Erythroblast (primary cell): Measurements from ENCODE around the gene PRR5.
A peak's percentile ranks its signal among the peaks of the same experiment; 100 is the strongest.
"Not testable (repeated sequence)": the region's sequence is repeated elsewhere in the genome, so short reads cannot be mapped to it uniquely, and the experiment has no call there.

Source experiments
- DNase-seq, 2 experiments: peaks; one replicate each; lab custom pipeline; 2025; lab: John Stamatoyannopoulos, UW
- GATA1 ChIP-seq: IDR thresholded peaks from 2 replicates; pipeline ENCODE4 v1.6.1; 2011; ENCODE audit warnings: low read depth, mild to moderate bottlenecking, control low read depth, low read length, moderate library complexity
- POLR2A ChIP-seq: IDR thresholded peaks from 2 replicates; pipeline ENCODE4 v1.6.1; 2011; ENCODE audit warnings: mild to moderate bottlenecking, low read length

Gene PRR5

GRCh38 chr22:44701824-44702478 lies at the start of gene PRR5:
TSS of gene PRR5 (plus strand) at chr22:44702204. CDS start at chr22:44702475, 271 bp downstream.
- peak; percentile 85 to 90 for DNase-seq
- TF ChIP-seq POLR2A (no peak), GATA1 (no peak)

DNA sequence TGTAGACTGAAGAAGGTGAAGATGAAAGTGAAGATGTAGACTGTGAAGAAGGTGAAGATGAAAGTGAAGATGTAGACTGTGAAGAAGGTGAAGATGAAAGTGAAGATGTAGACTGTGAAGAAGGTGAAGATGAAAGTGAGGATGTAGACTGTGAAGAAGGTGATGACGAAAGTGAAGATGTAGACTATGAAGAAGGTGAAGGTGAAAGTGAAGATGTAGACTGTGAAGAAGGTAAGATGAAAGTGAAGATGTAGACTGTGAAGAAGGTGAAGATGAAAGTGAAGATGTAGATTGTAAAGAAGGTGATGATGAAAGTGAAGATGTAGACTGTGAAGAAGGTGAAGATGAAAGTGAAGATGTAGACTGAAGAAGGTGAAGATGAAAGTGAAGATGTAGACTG lies 49.1 kb upstream of the PRR5 start:
- DNase-seq = not testable (repeated sequence)

GRCh38 chr22:44658311-44658953 lies 43.6 kb upstream of the PRR5 start:
- no peak for DNase-seq
- TF ChIP-seq GATA1 = no peak
- no peak for TF ChIP-seq POLR2A

GRCh38 chr22:44659140-44659539 lies 42.9 kb upstream of the PRR5 start:
- DNase-seq = no peak

DNA sequence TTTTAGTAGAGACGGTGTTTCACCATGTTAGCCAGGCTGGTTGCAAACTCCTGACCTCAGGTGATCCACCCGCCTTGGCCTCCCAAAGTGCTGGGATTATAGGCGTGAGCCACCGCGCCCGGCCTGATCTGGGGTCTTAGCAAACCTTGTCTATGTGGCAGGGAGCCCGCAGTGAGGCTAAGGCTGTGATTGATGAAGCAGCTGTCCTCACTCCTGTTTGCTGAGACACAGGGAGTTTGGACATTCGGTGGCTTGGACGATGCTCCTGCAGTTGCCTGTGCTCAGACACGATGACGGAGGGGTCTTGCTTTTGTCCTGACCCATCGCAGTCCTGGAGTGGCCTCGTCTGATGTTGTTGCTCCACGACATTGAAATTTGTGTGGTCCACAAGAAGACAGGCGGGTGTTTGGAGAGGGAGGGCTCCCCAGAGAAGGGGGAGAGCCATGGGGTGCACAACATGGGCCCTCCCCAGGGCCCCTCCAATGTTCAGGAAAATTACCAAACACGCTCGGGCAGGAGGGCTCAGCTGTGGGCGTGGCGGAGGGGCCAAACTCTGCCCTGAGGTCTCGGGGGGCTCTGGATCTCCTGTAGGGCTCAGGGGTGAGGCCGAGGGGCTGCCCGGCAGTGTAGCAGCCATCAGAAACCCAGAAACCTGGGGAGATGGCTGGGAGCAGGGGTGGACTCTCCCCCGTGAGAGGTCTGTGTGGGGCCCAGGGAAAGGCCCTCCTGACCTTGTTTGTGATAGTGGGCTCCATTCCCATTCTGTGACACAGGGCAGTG lies 41.8 kb upstream of the PRR5 start:
- no peak for DNase-seq
- TF ChIP-seq POLR2A = no peak
- no peak for TF ChIP-seq GATA1

More at GRCh38 chr22:44659140-44659539, 42.9 kb upstream of the PRR5 start:
- TF ChIP-seq GATA1 = no peak
- TF ChIP-seq POLR2A = no peak

DNA sequence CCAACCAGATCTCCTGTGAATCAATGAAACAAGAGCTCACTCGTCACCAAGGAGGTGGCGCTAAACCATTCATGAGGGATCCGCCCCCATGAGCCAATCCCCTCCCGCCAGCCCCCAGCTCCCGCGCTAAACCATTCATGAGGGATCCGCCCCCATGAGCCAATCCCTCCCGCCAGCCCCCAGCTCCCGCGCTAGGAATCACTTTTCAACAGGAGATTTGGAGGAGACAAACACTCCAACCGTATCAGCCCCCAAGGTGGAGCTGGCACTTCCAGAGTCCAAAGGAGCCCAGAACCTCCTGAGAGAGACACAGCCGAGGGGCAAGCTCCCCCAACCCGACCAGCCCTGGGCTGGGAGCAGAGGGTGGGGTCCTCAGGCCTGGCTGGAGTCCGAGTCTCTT lies 40.9 kb upstream of the PRR5 start:
- TF ChIP-seq GATA1 = no peak
- no peak for TF ChIP-seq POLR2A
- no peak for DNase-seq

GRCh38 chr22:44661659-44662569 lies 40.1 kb upstream of the PRR5 start:
- TF ChIP-seq POLR2A = no peak
- no peak for TF ChIP-seq GATA1

DNA sequence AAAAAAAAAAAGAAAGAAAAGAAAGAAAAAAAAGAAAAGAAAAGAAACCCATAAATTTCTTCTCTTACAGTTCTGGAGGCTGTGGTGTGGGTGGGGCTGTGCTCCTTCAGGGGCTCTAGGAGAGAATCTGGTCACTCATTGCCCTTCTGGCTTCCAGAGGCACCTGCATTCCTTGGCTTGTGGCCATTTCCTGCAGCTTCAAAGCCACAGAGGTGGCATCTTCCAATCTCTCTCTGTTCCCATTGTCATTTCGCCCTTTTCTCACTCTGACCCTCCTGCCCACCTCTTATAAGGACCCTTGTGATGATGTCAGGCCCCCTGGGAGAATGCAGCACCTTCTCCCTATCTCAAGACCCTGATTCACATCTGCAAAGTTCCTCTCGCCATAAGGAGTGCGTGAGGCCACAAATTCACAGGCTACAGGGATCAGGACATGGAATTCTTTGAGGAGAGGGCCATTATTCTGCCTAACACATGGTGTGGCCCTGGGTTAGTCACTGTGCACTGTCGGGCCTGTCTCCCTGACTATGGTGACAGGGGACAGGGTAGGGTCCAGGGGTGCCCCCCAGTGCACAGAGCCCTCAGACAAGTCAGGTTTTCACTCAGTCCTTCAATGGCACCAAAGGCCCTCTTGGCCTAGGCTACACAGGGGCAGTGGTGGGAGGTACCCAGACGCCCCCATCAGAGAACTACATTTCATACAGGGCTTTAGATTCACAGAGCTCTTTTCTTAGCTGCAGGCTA lies 38.6 kb upstream of the PRR5 start:
- no peak for DNase-seq
- TF ChIP-seq POLR2A = no peak
- TF ChIP-seq GATA1 = no peak

More at GRCh38 chr22:44661659-44662569, 40.1 kb upstream of the PRR5 start:
- no peak for DNase-seq

GRCh38 chr22:44664149-44664548 lies 37.9 kb upstream of the PRR5 start:
- no peak for DNase-seq
- TF ChIP-seq GATA1 (no peak), POLR2A (no peak)

DNA sequence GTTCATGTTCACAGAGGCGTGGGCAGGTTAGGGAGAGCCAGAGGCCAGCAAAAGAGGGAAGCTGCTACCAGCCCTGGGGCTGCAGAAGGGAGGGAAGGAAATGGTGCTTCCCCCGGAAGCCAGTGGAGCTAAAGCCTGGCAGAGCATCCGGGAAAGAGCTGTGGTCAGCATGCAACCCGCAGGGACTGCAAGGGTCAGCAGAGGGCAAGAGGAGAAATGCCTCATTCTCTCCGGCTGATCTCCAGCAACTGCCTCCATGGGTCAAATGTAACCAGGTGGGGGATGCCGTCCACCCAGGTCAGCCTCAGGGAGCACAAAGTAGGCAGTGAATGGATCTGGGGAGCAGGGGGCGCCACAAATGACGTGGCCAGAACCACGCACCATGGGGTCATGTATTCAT lies 36.9 kb upstream of the PRR5 start:
- TF ChIP-seq GATA1 (no peak), POLR2A (no peak)
- no peak for DNase-seq

GRCh38 chr22:44666207-44666585 lies 35.8 kb upstream of the PRR5 start:
- DNase-seq = no peak
- TF ChIP-seq GATA1 = no peak
- TF ChIP-seq POLR2A = no peak

- TF ChIP-seq POLR2A (no peak), GATA1 (no peak)
- DNase-seq = no peak
Observed at GRCh38 chr22:44667276-44667675, 34.7 kb upstream of the PRR5 start.

GRCh38 chr22:44667829-44668189 lies 34.2 kb upstream of the PRR5 start:
- TF ChIP-seq GATA1 (no peak), POLR2A (no peak)
- no peak for DNase-seq
